ENCODE results near the gene TPI1.

TPI1 gene

GRCh38 chr12:6827982-6828780, 39.1 kb upstream of the TPI1 start, which contains the start of gene P3H3:
Gene P3H3, plus strand, starts transcription at chr12:6828407. Its CDS starts 34 bp downstream, at chr12:6828441.
- ChIA-PET CTCF (interaction anchor here (0.8 to 17.9 kb wide), 12 partner anchors 6 to 208 kb away, joined by 3 to 316 read pairs (median 44); partner anchors contain the start of genes CDCA3, GNB3, MLF2 and PTMS), POLR2A (interaction anchor here (1.4 to 4.6 kb wide), 9 partner anchors 13 to 104 kb away, joined by 3 to 25 read pairs (median 14); partner anchors contain the start of genes CDCA3, COPS7A, GNB3 and MLF2)
- peak within 1 kb of the TSS; percentile 91 for H3K4me3 ChIP-seq (ENCODE audit: low read depth, low read length)
- TF ChIP-seq, protein P1, sequence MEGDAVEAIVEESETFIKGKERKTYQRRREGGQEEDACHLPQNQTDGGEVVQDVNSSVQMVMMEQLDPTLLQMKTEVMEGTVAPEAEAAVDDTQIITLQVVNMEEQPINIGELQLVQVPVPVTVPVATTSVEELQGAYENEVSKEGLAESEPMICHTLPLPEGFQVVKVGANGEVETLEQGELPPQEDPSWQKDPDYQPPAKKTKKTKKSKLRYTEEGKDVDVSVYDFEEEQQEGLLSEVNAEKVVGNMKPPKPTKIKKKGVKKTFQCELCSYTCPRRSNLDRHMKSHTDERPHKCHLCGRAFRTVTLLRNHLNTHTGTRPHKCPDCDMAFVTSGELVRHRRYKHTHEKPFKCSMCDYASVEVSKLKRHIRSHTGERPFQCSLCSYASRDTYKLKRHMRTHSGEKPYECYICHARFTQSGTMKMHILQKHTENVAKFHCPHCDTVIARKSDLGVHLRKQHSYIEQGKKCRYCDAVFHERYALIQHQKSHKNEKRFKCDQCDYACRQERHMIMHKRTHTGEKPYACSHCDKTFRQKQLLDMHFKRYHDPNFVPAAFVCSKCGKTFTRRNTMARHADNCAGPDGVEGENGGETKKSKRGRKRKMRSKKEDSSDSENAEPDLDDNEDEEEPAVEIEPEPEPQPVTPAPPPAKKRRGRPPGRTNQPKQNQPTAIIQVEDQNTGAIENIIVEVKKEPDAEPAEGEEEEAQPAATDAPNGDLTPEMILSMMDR (IDR thresholded peaks at IDR 0.05; ENCODE audit: insufficient read depth, low read length, missing control alignments) = no peak
- no peak for DNase-seq (ENCODE audit: low read depth, low spot score)

- peak overlapping the region; percentile 91 for H3K4me3 ChIP-seq (ENCODE audit: low read depth, low read length)
- ChIA-PET CTCF (interaction anchor here (0.8 to 17.9 kb wide), 11 partner anchors 6 to 214 kb away, joined by 3 to 316 read pairs (median 9); partner anchors contain the start of genes CDCA3, COPS7A, GNB3 and MLF2), POLR2A (interaction anchor here (1.4 to 4.6 kb wide), 8 partner anchors 12 to 105 kb away, joined by 3 to 25 read pairs (median 16); partner anchors contain the start of genes CDCA3, COPS7A, GNB3 and MLF2)
- TF ChIP-seq, protein P1 (IDR thresholded peaks at IDR 0.05; ENCODE audit: insufficient read depth, low read length, missing control alignments) = no peak
- no peak for DNase-seq (ENCODE audit: low read depth, low spot score)
Observed at GRCh38 chr12:6828781-6829535, 38.4 kb upstream of the TPI1 start.

GRCh38 chr12:6829536-6830220, 37.7 kb upstream of the TPI1 start:
- DNase-seq (ENCODE audit: low read depth, low spot score) = no peak
- peak overlapping the region; percentile 91 for H3K4me3 ChIP-seq (ENCODE audit: low read depth, low read length)
- TF ChIP-seq, protein P1 (IDR thresholded peaks at IDR 0.05; ENCODE audit: insufficient read depth, low read length, missing control alignments) = peak; percentile 14
- POLR2A ChIA-PET = interaction anchor here (1.4 to 4.6 kb wide), 7 partner anchors 11 to 77 kb away, joined by 3 to 25 read pairs (median 17); partner anchors contain the start of genes CDCA3, GNB3, MLF2 and PTMS
- CTCF ChIA-PET = interaction anchor here (0.8 to 17.9 kb wide), 8 partner anchors 17 to 214 kb away, joined by 3 to 316 read pairs (median 8); partner anchors contain the start of genes CDCA3, COPS7A, GNB3 and MLF2

DNA sequence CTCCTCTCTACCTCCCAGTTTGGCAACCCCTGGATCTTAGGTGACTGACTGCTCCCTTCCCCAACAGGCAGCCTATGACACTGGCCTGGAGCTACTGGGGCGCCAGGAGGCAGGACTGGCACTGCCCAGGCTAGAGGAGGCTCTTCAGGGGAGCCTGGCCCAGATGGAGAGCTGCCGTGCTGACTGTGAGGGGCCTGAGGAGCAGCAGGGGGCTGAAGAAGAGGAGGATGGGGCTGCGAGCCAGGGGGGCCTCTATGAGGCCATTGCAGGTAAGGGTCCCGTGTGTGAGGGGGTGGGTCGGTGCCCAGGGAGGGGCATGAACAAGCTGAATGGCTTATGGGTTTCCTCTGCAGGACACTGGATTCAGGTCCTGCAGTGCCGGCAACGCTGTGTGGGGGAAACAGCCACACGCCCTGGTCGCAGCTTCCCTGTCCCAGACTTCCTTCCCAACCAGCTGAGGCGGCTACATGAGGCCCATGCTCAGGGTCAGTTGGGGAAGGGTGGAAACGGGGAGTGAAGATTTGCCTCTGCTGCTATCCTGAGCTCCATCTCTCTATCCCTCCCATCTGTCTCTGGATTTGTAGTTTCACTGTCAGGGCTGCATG, 36.9 kb upstream of the TPI1 start:
- TF ChIP-seq, protein P1 (IDR thresholded peaks at IDR 0.05; ENCODE audit: insufficient read depth, low read length, missing control alignments) = no peak
- no peak for DNase-seq (ENCODE audit: low read depth, low spot score)
- ChIA-PET POLR2A (interaction anchor here (2.3 to 4.6 kb wide), 5 partner anchors 10 to 64 kb away, joined by 7 to 25 read pairs (median 17); partner anchors contain the start of genes CDCA3, GNB3, PTMS and TPI1), CTCF (interaction anchor here (1.1 to 17.9 kb wide), 6 partner anchors 17 to 215 kb away, joined by 3 to 316 read pairs (median 8); partner anchors contain the start of genes CDCA3, GNB3, MLF2 and PTMS)
- H3K4me3 ChIP-seq (ENCODE audit: low read depth, low read length) = peak overlapping the region; percentile 91

DNA sequence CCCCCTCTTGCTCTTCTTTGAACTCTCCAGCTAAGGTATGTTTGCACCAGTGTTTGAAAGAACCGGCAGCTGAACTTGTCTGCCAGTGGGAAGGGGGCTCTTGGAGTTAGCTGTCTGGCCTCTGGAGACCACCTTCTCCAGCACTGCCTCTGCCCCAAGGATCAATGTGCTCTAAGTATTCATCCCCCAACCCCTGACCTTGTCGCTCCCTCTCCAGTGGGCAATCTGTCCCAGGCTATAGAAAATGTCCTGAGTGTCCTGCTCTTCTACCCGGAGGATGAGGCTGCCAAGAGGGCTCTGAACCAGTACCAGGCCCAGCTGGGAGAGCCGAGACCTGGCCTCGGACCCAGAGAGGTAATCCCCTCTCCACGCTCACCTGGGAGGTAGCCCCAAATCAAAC, 36.3 kb upstream of the TPI1 start:
- ChIA-PET CTCF (interaction anchor here (1.1 to 17.9 kb wide), 4 partner anchors 16 to 77 kb away, joined by 3 to 316 read pairs (median 156); partner anchors contain the start of genes CDCA3, GNB3, MLF2 and SPSB2), POLR2A (interaction anchor here (0.6 to 4.6 kb wide), 6 partner anchors 12 to 65 kb away, joined by 3 to 25 read pairs (median 10); partner anchors contain the start of genes CDCA3, PTMS, TPI1 and USP5)
- TF ChIP-seq, protein P1 (IDR thresholded peaks at IDR 0.05; ENCODE audit: insufficient read depth, low read length, missing control alignments) = no peak
- H3K4me3 ChIP-seq (ENCODE audit: low read depth, low read length) = no peak overlapping the region
- no peak for DNase-seq (ENCODE audit: low read depth, low spot score)
